ENCODE data around the gene MRPL42.

The MRPL42 gene

DNA sequence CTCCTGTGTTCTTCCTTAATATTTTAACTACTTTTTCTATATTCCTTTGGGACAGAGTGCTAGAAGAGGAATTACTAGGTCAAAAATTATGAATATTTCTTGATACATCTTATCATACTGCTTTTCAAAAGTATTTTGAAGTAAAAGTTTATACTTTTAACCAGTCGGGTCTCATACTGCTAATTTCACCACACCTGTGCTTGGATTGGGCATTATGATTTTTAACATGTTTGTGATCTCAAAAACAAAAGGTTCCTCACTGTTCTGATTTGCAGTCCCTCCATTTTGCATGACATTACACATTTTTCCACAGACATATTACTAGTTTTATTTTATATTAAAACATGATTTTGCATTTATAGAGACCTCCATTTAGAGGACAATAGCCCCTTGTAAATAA, 32.9 kb downstream of the MRPL42 start:
- no peak for DNase-seq (ENCODE audit: low spot score)

DNA sequence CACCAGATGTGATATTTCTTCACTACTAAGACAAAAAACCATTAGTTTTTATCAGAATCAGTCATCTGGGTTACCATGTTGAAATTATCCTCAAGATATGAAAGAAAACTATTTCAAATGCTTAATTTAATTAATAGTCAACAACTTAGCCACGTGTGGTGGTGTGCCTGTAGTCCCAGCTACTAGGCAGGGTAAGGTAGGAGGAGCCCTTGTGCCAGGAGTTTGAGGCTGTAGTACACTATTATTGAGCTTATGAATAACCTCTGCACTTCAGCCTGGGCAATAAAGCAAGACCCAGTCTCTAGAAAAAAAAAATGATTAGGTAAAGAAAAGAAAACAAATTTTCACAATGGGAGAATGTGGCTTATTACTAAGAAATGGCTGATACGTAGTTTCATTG, 33.4 kb downstream of the MRPL42 start:
- no peak for DNase-seq (ENCODE audit: low spot score)

DNA sequence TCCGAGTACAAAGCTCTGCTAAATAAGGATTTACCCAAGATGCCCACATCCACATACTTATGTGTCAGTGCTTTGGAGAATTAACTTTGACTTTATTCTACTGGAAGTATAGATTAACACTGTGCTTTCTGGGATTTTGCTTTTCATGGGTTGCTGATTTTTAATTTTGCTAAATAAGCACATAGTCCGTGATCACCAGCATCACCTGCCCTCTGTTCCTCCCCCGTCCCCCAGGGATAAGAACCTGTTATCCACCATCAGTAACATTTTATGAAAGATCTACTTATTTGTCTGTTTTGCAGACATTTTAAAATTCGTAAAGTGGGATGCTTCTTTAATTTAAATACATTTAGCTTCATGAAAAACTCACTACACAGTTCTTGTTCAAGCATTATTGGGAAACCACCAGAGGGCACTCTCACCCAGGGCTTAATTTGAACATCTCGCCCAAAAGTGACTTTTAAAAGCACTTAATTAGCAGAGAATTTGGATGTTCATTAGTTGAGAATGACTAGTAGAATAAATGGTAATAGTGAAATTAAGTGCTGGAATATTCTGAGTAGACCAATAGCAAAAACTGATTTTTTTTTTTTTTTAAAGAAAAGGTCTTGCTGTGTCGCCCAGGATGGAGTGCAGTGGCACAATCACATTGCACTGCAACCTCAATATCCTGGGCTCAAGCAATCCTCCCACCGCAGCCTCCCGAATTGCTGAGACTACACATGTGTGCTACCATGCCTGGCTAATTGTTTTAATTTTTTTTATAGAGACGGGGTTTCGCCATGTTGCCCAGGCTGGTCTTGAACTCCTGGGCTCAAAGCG, 35.7 kb downstream of the MRPL42 start:
- no peak for DNase-seq (ENCODE audit: low spot score)

DNA sequence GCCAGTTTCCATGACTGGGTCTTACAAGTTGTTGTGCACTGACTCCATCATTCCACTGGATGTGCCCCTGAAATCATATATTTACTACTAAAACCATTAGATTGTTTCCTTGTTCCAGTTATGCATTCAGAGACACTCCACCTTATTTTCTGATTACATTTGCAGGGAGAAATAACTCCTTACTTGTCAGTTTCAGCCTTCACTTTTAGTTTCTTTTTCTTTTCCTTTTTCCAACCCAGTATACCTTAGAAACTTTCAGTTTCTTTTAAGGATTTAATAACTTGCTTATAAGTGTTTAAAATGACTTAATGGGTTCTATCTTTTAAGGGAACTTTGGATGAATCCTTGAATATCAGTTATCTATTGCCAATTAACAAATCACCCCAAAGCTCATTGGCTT, 39.9 kb downstream of the MRPL42 start:
- no peak for DNase-seq (ENCODE audit: low spot score)

DNA sequence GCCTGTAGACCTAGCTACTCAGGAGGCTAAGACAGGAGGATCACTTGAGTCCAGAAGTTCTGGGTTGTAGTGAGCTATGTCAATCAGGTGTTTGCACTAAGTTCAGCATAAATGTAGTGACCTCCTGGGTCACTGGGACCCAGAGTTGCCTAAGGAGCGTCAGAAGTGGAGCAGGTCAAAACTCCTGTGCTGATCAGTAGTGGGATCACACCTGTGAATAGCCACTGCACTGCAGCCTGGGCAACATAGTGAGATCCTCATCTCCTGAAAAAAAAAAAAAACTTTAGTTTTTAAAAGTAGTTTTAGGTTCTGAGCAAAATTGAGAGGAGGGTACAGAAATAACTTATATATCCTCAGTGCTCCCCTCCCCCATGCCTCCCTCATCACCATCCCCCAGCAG, 42.2 kb downstream of the MRPL42 start:
- no peak for DNase-seq (ENCODE audit: low spot score)

DNA sequence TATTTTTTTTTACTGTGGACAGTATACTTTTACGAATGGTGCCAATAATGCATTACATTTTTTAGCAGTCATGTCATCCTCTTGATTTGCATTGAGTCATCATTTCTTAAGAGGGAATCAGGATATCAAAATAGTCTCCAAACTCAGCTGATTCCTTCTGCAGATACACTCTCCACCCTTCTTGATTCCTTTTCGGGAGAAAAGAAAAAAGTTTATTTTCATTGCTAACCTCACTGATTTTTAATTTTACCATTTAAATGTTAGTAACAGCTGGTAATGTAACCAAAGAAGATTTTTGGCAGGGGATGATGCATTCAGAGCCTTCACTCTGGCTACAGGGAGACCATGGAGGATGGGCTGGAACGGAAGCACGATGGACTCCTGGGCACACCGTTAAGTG, 47.5 kb downstream of the MRPL42 start:
- DNase-seq (ENCODE audit: low spot score): no peak

DNA sequence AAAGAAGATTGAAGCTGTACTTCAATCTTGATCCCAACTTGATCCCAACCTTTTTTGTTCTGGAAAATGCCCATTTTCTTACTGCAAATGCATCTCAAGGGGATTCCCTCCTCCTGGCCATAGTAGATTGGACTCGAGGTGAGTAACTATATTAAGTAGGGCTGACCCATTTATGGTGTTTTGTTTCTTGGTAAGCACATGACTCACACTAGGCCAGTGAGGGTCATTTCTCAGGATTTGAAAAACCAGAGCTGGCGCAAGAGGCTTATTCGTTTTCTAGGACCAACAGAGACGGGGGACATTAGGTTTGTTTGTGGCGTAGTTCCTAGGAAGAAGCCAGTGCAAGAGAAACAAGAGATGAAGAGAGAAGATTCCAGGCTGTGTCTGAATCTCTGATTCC, 51.4 kb downstream of the MRPL42 start:
- DNase-seq (ENCODE audit: low spot score): no peak

DNA sequence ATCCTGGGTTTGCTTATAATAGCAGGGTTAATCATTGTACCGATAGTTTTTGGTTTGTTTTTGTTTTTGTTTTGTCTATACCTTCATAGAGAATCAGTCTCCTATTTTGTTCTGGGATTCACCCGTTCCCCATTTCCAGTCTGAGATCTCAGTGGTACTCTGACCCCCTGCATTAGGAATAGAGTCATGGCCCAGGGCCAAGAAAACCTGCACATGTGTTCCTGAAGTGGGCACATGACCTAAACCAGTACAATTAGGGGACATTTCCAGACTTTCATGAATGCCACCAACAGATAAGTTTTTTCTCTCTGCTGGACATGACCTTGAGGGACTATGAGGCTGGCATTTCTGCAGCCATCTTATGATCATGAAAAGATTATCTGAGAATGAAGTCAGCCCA, 52.5 kb downstream of the MRPL42 start:
- no peak for DNase-seq (ENCODE audit: low spot score)

DNA sequence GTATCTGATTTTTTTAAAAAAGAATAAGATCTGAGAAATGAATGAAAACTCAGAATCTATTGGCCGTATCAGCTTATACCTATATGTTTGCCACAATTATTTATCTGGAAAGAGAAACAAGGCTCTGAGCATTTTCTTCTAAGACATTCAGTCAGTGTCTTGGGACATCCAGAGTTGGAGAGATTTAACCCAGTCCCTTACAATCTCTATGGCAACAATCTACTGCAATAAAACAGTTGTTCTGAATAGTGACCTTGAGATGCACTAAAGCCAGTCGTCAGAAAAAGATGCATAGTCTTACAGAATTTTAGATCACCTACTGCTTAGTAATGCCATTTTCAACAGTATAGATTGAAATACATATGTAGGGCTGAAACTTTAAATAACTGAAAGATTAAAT, 53.1 kb downstream of the MRPL42 start:
- DNase-seq (ENCODE audit: low spot score): no peak

DNA sequence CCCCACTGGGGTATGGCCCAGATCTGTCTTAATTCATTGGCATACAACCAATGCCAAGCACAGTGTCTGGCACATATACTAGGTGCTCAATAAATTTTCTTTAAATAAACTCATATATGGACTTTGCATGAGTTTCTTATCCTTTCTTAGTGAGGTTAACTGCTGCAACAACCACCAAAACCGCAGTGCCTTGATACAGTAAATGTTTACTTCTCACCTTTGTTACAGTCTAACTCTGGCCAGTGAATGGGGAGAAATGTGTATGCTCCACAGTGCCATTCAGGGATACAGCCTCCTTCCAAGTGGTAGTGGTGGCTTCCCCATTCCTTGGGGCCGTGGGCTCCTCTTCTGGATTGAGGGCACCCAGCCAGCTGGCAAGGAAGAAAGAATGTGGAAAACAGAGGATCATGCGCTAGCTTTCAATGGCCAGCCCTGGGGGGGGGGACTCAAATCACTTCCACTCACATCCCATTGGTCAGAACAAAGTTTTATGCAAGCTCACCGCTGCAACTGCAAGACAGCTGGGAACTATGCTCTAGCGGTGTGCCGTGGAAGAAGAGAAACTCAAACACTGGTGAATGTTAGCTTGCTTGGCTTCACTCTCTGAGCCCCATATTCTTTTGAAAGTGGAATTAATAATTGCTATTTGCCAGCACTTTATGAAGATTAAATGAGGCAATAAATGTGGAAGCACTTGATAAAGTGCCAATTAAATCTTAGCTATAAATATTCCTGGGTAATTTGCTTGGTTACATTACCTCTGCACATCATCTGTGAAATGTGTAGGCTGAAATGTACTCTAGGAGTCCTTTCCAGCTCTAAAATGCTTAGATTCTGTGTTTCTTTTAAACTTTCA, 54.1 kb downstream of the MRPL42 start:
- DNase-seq (ENCODE audit: low spot score): no peak

DNA sequence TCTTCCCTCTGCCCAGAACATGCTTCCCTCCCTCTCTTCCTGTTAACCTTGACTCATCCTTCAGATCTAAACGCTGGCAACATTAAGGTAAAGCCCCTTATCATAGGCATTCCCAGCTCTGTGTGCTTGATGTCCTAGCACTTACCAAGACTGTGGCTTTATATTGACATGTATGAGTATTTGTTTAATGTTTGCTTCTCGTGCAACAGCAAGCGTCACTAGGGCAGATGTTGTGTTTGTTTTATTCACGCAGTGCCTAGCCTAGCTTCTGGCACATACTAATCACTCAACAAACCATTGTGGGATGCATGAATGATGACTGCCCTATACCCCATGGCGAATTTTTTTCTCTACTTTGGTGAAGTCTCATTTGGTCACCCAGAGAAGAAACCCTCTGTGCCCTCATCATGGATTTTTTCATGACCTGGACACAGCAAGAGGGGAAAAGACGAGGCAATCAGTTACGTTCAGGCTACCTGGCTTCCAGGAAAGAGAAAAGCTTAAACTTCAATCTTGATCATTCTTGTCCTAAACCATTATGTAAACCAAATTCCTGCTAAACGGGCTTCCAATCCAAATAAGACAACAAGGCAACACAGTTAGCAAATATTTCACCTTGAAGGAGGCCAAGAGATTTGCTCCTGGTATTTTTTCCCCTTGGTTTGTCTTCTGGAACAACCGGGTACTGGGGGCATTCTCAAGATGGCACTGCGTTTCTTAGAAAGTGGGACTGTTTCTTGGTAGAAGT, 57.2 kb downstream of the MRPL42 start:
- no peak for DNase-seq (ENCODE audit: low spot score)

DNA sequence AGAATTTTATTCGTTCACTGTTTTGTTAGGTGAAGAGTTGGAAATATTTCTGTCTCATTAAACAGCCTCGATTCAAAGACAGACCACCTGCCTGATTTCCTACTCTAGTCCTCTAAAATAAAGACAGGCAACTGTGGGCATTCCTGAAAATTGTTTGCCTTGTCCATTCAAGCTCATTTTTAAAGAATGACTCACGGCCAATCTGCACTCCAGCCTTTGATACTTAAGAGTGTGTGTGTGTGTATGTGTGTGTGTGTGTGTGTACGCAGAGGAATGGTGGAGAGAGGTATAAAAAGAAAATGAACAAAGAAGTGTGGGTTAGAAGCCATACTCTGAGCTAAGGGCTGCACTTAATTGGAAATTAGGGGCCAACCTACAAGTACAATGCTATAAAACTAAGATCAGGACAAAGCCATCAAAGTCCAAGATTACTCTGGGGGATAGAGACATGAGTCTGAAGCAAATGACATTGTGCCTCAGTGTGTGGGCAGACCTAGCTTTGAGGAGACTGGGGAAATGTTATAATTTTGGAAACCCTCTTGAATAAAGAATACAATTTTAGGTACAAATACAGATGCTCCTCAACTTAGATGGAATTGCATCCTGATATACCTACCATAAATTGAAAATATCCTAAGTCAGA, 59.6 kb downstream of the MRPL42 start:
- no peak for DNase-seq (ENCODE audit: low spot score)

DNA sequence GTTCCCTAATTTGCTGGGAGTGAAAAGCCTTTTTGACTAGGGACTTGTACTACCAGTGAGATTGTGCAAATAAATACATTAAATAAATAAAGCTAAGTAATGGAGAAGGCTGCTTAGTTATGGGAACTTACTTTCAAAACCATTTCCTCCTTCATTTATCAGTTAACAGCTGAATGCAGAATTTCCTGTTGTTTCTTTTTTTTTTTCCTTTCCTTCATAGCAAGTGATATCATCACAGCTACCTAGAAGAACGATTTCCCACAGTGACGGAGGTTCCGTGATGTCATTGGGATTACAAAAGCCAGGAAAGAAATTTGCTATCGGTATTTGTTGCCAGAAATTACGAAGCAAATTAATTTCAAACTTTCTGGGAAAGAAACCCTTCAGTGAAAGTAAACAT, 63.0 kb downstream of the MRPL42 start:
- no peak for DNase-seq (ENCODE audit: low spot score)

DNA sequence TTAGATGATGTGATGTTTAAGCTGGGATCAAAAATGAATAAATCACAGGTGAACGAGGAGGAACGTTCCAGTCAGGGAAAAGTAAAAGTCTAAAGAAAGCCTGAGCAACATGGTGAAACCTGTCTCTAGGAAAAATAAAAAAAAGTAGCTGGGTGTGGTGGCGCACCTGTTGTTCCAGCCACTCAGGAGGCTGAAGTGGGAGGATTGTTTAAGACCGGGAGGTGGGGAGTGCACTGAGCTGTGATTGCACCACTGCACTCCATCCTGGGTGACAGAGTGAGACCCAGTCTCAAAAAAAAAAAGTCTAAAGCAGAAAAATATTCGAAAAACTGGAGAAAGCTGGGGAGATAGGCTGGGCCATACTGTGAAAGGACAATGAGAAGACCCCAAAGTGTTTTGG, 66.0 kb downstream of the MRPL42 start:
- DNase-seq (ENCODE audit: low spot score): no peak

DNA sequence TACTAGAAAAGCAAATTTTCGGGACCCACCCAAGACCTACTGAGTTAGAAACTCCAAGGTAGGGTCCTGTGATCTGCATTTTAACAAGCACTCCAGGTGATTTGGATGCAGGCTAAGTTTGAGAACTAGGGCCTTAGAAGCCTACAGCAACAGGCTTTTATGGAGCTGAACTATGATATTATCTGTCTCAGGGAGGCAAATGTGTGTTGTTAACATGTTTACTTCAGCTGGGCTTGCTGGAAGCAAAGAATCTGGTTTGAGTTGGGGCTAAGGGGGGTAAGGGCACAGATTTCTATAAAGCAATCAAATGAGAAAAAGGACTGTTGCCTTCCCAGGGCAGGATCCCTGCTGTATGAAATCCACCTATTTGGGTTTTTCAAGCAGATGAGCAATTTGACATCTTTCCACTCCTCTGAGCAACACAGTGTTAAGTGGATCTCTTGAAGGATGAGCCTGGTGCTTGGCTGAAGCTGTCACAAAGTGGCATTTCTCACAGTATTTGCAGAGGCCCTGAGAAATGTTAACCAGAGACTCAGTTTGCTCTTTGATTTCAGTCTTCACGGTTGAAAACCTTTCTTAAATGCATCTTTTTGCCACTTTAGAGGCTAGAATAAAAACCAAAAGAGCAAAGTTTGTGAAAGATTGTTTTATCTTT, 68.9 kb downstream of the MRPL42 start:
- DNase-seq (ENCODE audit: low spot score): no peak

DNA sequence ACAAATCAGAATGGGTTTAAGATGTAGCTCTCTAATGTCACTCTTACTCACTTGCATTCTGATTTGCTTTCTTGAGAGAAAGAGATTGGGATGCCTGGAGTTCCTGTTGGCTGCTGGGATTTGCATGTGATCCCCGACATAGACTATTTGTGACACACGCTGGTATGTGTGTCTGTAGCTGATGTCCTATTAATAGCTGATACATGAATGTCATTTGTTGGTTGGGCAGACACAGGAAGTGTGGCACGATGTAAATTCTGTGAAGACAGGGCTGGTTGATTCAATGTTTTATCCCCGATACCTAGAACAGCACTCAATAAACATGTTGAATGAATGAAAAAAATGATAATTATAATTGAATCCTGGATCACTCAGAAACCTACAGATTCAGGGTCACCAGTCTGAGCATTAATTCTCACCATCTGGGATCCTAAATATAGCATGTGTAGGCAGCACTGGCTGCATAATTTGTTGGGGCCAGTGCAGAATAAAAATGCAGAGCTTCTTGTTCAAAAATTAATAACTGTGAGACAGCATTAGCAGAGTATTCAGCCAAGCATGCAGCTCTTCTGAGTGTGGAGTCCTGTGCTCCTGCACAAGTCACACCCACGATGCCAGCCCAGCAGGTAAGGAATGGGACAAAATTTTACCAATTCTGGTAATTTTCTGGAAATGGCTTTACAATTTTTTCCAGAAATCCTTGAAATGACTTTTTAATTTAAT, 69.6 kb downstream of the MRPL42 start:
- no peak for DNase-seq (ENCODE audit: low spot score)

DNA sequence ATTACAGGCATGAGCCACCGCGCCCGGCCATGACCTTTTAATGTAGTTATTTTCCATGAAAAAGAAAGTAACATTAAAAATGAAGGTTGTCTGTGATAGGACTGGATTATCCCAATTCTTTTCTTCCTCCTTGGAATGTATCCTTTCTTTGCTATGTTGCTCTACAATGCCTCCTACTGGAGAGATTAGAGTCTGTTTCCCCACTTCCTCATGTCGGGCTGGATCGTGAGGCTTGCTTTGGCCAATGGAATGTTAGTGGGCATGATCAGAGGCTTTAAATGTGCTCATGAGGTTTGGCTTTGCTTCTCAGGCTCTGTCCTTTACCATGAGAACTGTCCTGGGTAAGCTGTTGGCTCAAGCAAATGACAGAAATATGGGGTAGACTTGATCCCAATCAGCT, 70.5 kb downstream of the MRPL42 start:
- no peak for DNase-seq (ENCODE audit: low spot score)

DNA sequence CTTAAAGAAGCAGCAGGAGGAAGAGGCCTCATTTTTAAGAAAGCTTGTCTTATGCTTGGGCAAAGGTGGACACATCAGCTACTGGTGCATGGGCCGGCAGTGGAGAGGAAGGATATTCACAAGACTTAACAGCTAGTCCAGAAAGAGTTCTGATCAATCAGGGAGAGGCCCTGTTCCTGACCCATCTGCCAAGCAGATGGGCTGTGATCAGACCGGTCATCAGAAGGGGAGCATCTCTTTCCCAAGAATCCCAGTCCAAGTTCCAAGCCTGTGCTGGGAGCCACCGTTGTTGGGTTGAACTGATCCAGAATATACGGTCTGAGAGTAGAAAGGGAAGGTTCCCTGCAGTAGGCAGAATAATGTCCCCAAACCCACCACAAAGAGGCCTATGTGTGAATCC, 72.5 kb downstream of the MRPL42 start:
- DNase-seq (ENCODE audit: low spot score): no peak

DNA sequence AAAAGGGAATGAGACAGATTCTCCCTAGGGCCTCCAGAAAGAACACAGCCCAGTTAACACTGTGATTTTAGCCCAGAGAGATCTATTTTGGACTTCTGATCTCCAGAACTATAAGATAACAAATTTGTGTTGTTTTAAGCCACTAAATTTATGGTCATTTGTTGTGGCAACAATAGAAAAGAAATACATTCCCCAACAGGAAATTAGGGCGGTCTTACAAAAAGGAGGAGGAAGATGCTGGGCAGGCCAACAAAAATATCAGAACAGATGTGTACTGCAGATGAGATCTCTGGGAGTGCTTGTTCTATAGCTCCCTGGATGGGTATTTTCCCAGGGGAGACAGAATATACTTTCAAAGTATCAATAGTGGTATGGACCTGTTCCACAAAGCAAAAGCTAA, 73.2 kb downstream of the MRPL42 start:
- DNase-seq (ENCODE audit: low spot score): no peak

DNA sequence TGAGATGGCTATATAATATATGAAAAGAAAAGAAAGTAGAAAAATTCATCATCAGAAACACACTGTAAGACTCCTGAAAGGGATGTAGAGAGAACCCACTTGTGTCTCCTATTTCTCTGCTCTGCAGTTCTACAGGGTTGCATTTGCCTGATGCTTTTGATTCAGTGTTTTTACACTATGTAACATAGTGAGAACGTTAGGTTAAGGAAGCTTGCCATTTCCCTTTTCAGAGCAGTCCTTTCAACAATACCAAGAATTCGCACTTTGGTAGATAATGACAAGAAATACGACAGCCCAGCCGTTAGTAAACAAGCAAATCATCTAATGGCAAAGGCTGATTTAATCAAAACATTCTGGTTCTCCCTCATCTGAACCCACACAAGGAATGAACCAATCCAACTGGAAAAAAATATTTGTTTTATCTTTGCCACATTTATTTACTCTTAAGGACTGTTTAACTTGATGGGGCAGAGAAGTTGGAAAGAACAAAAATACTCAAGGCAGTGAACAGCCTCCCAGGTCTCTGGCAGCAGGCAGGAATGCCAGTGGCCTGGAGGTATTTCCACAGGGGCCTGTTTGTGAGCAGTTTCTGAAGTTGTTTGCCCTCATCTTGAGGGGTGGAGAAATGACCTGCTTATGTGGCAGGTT, 74.4 kb downstream of the MRPL42 start:
- DNase-seq (ENCODE audit: low spot score): no peak

DNA sequence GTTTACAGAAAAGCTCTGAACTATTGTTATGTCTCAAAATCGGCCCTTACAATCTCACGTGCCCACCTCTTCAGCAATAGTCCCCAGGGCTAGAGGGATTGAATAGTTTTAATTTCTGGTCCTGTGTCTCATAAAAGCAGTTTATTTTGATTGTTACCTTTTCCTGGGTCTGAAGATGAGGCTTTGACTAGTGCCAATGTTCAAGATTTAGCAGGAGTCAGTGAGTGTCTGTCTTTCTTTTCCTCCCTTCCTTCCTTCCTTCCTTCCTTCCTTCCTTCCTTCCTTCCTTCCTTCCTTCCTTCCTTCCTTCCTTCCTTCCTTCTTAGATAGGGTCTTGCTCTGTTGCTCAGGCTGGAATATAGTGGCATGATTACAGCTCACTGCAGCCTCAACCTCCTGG, 80.5 kb downstream of the MRPL42 start:
- no peak for DNase-seq (ENCODE audit: low spot score)

Data from HuH-7 (cell line).